Measurements from ENCODE around the gene GPR68.

The GPR68 gene

DNA sequence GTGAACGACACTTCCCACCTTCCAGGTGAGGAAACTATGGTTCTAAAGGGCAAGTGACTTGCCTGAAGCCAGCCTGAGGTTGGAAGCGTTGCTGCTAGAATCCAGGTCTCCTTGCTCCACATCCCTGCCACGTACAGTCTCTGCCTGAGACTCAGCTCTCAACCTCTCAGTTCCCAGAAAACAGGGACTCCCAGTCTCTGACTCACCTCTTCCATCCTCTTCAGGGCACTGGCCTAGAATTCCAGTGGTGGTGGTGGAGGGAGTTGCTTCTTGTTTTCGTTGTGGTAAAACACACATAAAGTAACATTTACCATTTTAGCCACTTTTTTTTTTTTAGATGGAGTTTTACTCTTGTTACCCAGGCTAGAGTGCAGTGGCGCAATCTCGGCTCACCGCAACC, 7.3 kb downstream of the GPR68 start:
- DNase-seq (ENCODE audit: insufficient read length, low spot score) (no peak), FAIRE-seq (no peak)
- TF ChIP-seq SPI1 (IDR thresholded peaks at IDR 0.05; ENCODE audit: low read depth, low read length) (no peak), POU2F2 (IDR thresholded peaks at IDR 0.05; ENCODE audit: low read depth, low read length) (no peak), POLR2A (IDR thresholded peaks at IDR 0.05; ENCODE audit: low read depth, low read length) (no peak), PAX5 (IDR thresholded peaks at IDR 0.05; ENCODE audit: insufficient read depth, low read length, severe bottlenecking) (no peak), TAF1 (IDR thresholded peaks at IDR 0.05; ENCODE audit: low read depth, low read length) (no peak), POLR2AphosphoS5 (IDR thresholded peaks at IDR 0.05; ENCODE audit: low read depth, low read length) (no peak)

DNA sequence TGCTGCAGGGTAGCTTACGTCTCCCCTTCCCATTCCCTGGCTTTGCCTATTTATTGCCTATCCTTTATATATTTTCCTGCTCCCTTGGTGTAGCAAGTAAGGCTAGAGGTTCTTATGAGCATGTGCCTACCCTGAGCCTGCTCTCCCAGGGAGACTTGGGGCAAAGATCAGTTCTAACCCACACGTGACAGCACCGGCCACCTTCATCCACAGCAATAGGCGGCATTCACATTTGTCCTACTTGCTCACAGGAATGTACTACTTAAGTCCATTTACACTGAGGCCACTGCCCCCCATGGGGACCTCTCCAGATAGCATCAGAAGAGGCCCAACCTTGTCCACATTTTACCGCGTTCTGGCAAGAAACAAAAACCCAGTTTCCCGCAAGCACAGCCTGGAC, 8.7 kb downstream of the GPR68 start:
- FAIRE-seq (no peak), DNase-seq (ENCODE audit: insufficient read length, low spot score) (no peak)
- TF ChIP-seq POLR2AphosphoS5 (IDR thresholded peaks at IDR 0.05; ENCODE audit: low read depth, low read length): no peak
- TF ChIP-seq SPI1 (IDR thresholded peaks at IDR 0.05; ENCODE audit: low read depth, low read length): no peak
- no peak for TF ChIP-seq PAX5 (IDR thresholded peaks at IDR 0.05; ENCODE audit: insufficient read depth, low read length, severe bottlenecking)
- no peak for TF ChIP-seq POLR2A (IDR thresholded peaks at IDR 0.05; ENCODE audit: low read depth, low read length)
- no peak for TF ChIP-seq TAF1 (IDR thresholded peaks at IDR 0.05; ENCODE audit: low read depth, low read length)
- no peak for TF ChIP-seq POU2F2 (IDR thresholded peaks at IDR 0.05; ENCODE audit: low read depth, low read length)

DNA sequence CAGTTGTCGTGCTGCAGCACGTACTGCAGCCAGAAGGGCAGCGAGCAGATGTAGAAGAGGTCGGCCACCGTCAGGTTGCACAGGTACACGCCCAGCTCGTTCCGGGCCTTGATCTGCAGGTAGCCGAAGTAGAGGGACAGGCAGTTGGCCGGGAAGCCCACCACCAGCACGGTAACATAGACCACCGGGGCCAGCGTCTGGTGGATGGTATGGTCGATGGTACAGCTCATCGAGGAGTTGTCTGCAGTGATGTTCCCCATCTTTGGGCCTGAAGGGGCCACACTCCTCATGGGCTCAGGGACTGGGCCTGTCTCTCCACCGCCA, 9.8 kb downstream of the GPR68 start:
- DNase-seq (ENCODE audit: insufficient read length, low spot score) (no peak), FAIRE-seq (no peak)
- no peak for TF ChIP-seq SPI1 (IDR thresholded peaks at IDR 0.05; ENCODE audit: low read depth, low read length)
- TF ChIP-seq POLR2A (IDR thresholded peaks at IDR 0.05; ENCODE audit: low read depth, low read length): no peak
- TF ChIP-seq POLR2AphosphoS5 (IDR thresholded peaks at IDR 0.05; ENCODE audit: low read depth, low read length): no peak
- TF ChIP-seq POU2F2 (IDR thresholded peaks at IDR 0.05; ENCODE audit: low read depth, low read length): no peak
- TF ChIP-seq PAX5 (IDR thresholded peaks at IDR 0.05; ENCODE audit: insufficient read depth, low read length, severe bottlenecking): no peak
- no peak for TF ChIP-seq TAF1 (IDR thresholded peaks at IDR 0.05; ENCODE audit: low read depth, low read length)

DNA sequence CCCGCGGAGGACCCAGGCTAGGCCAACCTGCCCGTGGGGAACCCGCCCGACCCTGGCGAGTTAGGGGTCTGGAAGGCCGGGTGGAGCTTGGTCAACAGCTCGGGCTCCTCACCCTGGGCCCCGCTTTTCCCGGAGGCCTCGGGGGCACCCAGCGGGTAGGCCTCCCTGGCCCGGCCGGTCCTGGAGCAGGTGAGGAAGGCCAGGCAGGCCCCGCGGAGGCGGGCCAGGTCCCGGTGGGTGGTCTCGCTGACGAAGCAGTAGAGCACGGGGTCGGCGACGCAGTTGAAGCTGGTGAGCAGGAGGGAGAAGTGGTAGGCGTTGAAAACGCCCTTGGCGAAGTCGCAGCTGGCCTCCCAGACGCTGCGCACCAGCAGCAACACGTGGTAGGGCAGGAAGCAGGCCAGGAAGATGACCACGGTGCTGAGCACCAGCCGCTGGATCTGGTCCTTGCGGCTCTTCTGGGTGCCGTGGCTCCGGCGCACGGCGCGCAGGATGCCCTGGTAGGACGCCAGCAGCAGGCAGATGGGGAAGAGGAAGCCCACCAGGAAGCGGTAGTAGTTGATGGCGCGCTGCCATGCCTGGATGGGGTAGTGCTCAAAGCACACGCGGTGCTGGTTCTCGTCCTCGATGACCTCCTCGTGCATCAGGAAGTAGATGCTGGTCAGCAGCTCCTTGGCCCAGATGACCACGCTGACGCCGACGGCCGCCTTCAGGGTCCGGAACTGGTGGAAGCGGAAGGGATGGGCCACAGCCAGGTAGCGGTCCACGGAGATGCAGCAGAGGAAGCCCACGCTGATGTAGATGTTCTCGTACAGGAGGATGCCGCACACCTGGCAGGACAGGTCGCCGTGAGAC, 10.3 kb downstream of the GPR68 start:
- FAIRE-seq: peak; percentile 66
- no peak for DNase-seq (ENCODE audit: insufficient read length, low spot score)
- no peak for TF ChIP-seq SPI1 (IDR thresholded peaks at IDR 0.05; ENCODE audit: low read depth, low read length)
- TF ChIP-seq POU2F2 (IDR thresholded peaks at IDR 0.05; ENCODE audit: low read depth, low read length): no peak
- TF ChIP-seq PAX5 (IDR thresholded peaks at IDR 0.05; ENCODE audit: insufficient read depth, low read length, severe bottlenecking): no peak

DNA sequence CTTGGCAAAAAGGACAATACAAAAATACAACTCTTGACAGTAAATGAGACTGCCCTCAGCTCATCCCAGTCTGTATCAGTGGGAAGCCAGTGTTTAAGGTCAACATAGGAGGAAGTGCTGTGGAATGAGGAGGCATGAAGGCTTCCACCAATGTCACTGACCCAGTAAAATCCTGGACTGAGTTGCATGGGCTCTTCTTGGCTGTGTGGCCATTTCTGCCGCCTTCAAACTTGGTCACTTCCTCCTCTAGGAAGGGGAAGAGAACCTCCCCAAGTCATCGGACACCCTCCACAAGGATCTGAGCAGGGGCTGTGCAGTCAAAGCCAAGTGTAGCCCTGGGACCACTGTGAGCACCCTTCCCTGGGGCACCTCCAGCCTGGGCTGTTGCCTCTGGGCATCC, 11.9 kb downstream of the GPR68 start:
- TF ChIP-seq POLR2A (IDR thresholded peaks at IDR 0.05; ENCODE audit: low read depth, low read length) (no peak), PAX5 (IDR thresholded peaks at IDR 0.05; ENCODE audit: insufficient read depth, low read length, severe bottlenecking) (no peak), POLR2AphosphoS5 (IDR thresholded peaks at IDR 0.05; ENCODE audit: low read depth, low read length) (no peak), SPI1 (IDR thresholded peaks at IDR 0.05; ENCODE audit: low read depth, low read length) (no peak), TAF1 (IDR thresholded peaks at IDR 0.05; ENCODE audit: low read depth, low read length) (no peak), POU2F2 (IDR thresholded peaks at IDR 0.05; ENCODE audit: low read depth, low read length) (no peak)
- FAIRE-seq (no peak), DNase-seq (ENCODE audit: insufficient read length, low spot score) (no peak)

DNA sequence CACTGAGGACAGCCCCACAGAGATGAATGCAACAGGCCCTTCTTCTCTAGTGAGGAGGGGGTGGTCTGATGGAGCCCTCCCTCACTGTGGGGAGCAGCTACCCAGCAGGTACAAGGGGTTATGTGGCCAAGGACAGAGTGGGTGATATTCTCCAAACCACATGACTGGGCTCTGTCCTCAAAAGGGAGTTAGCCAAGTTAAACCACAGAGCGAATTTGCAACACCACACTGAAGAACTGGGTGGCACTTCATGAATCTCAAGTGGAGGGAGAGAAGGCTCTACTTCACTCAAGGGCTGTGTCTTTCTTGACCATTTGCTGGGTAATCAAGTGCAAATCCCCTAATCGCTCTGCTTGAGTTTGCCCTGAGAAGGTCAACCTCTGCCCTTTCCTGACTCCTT, 12.5 kb downstream of the GPR68 start:
- TF ChIP-seq POLR2A (IDR thresholded peaks at IDR 0.05; ENCODE audit: low read depth, low read length) (0 out of 2 replicates have a peak, but pooled peaks have one; percentile 33), PAX5 (IDR thresholded peaks at IDR 0.05; ENCODE audit: insufficient read depth, low read length, severe bottlenecking) (no peak), POU2F2 (IDR thresholded peaks at IDR 0.05; ENCODE audit: low read depth, low read length) (no peak), TAF1 (IDR thresholded peaks at IDR 0.05; ENCODE audit: low read depth, low read length) (no peak), SPI1 (IDR thresholded peaks at IDR 0.05; ENCODE audit: low read depth, low read length) (no peak), POLR2AphosphoS5 (IDR thresholded peaks at IDR 0.05; ENCODE audit: low read depth, low read length) (no peak)
- FAIRE-seq (peak; percentile 52), DNase-seq (ENCODE audit: insufficient read length, low spot score) (no peak)

DNA sequence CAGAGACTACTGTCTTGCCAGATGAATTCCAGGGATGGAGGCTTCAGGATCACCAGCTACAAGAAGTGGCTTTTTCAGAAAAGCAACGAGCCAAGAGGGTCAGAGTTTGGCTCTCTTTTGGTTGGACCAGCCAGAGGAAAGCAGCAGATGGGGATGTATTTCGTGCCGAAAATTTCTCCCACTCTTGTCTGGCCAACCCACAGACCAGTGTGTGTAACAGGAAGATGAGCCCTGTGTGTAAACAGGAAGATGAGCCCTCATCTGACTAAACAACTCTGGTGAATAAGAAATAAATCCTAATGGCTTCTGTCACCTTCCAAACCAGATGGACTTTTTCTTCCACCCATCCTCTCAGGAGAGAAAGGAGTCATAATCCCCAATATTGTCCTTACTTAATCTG, 13.1 kb downstream of the GPR68 start:
- DNase-seq (ENCODE audit: insufficient read length, low spot score) (no peak), FAIRE-seq (no peak)
- TF ChIP-seq POU2F2 (IDR thresholded peaks at IDR 0.05; ENCODE audit: low read depth, low read length) (no peak), PAX5 (IDR thresholded peaks at IDR 0.05; ENCODE audit: insufficient read depth, low read length, severe bottlenecking) (no peak), POLR2A (IDR thresholded peaks at IDR 0.05; ENCODE audit: low read depth, low read length) (no peak), SPI1 (IDR thresholded peaks at IDR 0.05; ENCODE audit: low read depth, low read length) (no peak), POLR2AphosphoS5 (IDR thresholded peaks at IDR 0.05; ENCODE audit: low read depth, low read length) (no peak), TAF1 (IDR thresholded peaks at IDR 0.05; ENCODE audit: low read depth, low read length) (no peak)

DNA sequence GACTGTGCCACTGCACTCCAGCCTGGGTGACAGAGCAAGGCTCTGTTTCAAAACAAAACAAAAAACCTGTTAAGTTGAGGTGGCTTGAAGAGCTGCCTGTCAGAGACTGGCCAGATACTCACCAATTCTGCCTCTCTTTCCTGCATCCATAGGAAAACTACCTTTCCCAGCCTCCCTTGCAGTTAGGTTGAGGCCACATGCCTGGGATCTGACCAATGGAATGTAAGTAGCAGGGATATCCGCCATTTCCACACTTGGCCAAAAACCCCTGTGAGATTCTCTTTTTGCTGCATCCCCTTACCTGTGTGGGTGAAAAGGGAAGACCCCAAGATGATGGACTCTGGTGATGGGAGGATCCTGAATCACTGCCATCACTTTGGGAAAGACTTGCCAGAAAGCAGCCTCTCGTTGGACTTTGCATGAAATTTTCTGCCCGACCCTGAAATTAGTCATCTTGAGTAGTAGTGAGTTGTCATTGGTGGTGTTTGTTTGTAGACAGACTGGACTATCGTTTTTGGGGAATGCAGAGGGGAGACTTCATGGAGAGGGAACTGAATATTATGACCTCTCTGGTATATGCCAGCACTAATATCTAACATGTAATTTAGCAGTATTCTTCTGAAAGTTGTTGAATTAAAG, 14.0 kb downstream of the GPR68 start:
- FAIRE-seq: no peak
- DNase-seq (ENCODE audit: insufficient read length, low spot score): no peak
- TF ChIP-seq POLR2AphosphoS5 (IDR thresholded peaks at IDR 0.05; ENCODE audit: low read depth, low read length) (no peak), TAF1 (IDR thresholded peaks at IDR 0.05; ENCODE audit: low read depth, low read length) (no peak), POLR2A (IDR thresholded peaks at IDR 0.05; ENCODE audit: low read depth, low read length) (no peak), POU2F2 (IDR thresholded peaks at IDR 0.05; ENCODE audit: low read depth, low read length) (no peak), SPI1 (IDR thresholded peaks at IDR 0.05; ENCODE audit: low read depth, low read length) (no peak), PAX5 (IDR thresholded peaks at IDR 0.05; ENCODE audit: insufficient read depth, low read length, severe bottlenecking) (no peak)

DNA sequence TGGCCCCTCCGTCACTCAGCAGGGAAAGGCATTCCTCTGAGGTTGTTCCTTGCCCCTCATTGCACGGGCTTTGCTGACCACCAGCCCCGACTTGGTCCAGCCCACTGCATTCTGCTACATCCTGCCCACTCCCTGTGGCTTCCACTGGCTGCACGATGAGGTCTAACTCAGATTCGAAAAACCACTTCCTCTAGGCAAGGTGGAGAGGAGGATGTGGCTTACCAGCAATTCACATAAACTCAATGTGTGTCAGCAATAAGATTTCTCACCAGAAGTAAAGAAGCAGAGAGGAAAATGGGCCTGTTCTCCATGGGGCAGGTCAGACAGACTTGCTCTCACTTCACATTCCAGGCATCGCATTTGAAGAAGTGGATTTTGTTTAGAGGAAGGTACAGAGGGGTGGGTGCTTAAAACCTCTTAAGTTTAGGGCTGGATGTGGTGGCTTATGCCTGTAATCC, 14.7 kb downstream of the GPR68 start:
- DNase-seq (ENCODE audit: insufficient read length, low spot score) (peak; percentile 68), FAIRE-seq (peak; percentile 100)
- TF ChIP-seq POU2F2 (IDR thresholded peaks at IDR 0.05; ENCODE audit: low read depth, low read length) (peak; percentile 79), PAX5 (IDR thresholded peaks at IDR 0.05; ENCODE audit: insufficient read depth, low read length, severe bottlenecking) (no peak), POLR2AphosphoS5 (IDR thresholded peaks at IDR 0.05; ENCODE audit: low read depth, low read length) (peak; percentile 59), POLR2A (IDR thresholded peaks at IDR 0.05; ENCODE audit: low read depth, low read length) (peak; percentile 62; the same call in 1 of the 2 replicates), SPI1 (IDR thresholded peaks at IDR 0.05; ENCODE audit: low read depth, low read length) (peak; percentile 88), TAF1 (IDR thresholded peaks at IDR 0.05; ENCODE audit: low read depth, low read length) (0 out of 2 replicates have a peak, but pooled peaks have one; percentile 31)
